IMR-90 (cell line): ENCODE data around the gene MAGEB2. TPM values are rescaled to one million over a fixed set of nuclear protein-coding genes. Genes with fewer than 3 reads are reported as not detected.

Source experiments
- ATAC-seq: fragments of 200-7000 bp; cut with Tn5 transposase; 2 replicates; pipeline ENCODE4 v1.9.1; 2020; ENCODE audit warnings: low read depth, mild to moderate bottlenecking, moderate library complexity
- BruUV-seq: library from RNA; stranded (reverse); fragments of 400-500 nt; replicated peaks from 2 replicates; lab custom pipeline; 2021; lab: Mats Ljungman, UMichigan
- CTCF ChIA-PET: fragments of 300-600 bp; formaldehyde crosslinking; extraction: SDS; loops from one replicate; lab custom pipeline; 2021; ENCODE audit warnings: antibody characterized with exemption; lab: Yijun Ruan, JAX
- POLR2A ChIA-PET: fragments of 300-600 bp; sonication (Branson Sonifier 250); formaldehyde crosslinking; loops from one replicate; lab custom pipeline; 2022; ENCODE audit warnings: antibody characterized with exemption; ENCODE audit not compliant: unreplicated experiment; lab: Charles Lee
- DNase-seq: peaks from one replicate; pipeline ENCODE4 v3.0.0; 2013
- H2AFZ ChIP-seq: replicated peaks from 2 replicates; pipeline ENCODE3; 2013; ENCODE audit warnings: low read length, mild to moderate bottlenecking; ENCODE audit not compliant: poor library complexity
- H2AK5ac ChIP-seq: 2 replicates; pipeline ENCODE4 v1.6.1; 2013; ENCODE audit warnings: low read depth, low read length, inconsistent platforms
- H2AK9ac ChIP-seq: replicated peaks from 2 replicates; pipeline ENCODE3; 2013; ENCODE audit warnings: mild to moderate bottlenecking, low read depth, low read length, moderate library complexity; ENCODE audit not compliant: poor library complexity
- H2BK120ac ChIP-seq: 2 replicates; pipeline ENCODE4 v1.6.1; 2013; ENCODE audit warnings: low read depth, low read length, inconsistent platforms
- H2BK15ac ChIP-seq: 3 replicates; pipeline ENCODE4 v1.6.1; 2013; ENCODE audit warnings: low read depth, low read length, inconsistent platforms
- H2BK20ac ChIP-seq: 2 replicates; pipeline ENCODE4 v1.6.1; 2013; ENCODE audit warnings: low read depth, mild to moderate bottlenecking, inconsistent platforms, low read length, moderate library complexity
- H2BK5ac ChIP-seq: 2 replicates; pipeline ENCODE4 v1.6.1; 2013; ENCODE audit warnings: mild to moderate bottlenecking, low read depth, low read length, inconsistent platforms; ENCODE audit not compliant: poor library complexity, severe bottlenecking
- H3K14ac ChIP-seq: replicated peaks from 2 replicates; pipeline ENCODE4 v1.6.1; 2013; ENCODE audit warnings: low read depth, low read length, inconsistent platforms
- H3K18ac ChIP-seq: 2 replicates; pipeline ENCODE4 v1.6.1; 2013; ENCODE audit warnings: low read depth, low read length, control low read depth
- H3K23ac ChIP-seq: 2 replicates; pipeline ENCODE4 v1.6.1; 2013; ENCODE audit warnings: low read depth, low read length, inconsistent platforms
- H3K27ac ChIP-seq: 2 replicates; pipeline ENCODE4 v1.5.1; 2013; ENCODE audit warnings: mild to moderate bottlenecking, control low read depth, low read length; ENCODE audit not compliant: insufficient read depth
- H3K27me3 ChIP-seq: 2 replicates; pipeline ENCODE4 v1.6.1; 2013; ENCODE audit warnings: low read length; ENCODE audit not compliant: control insufficient read depth, insufficient read depth
- H3K36me3 ChIP-seq: 2 replicates; pipeline ENCODE4 v1.6.1; 2013; ENCODE audit warnings: low read length, mixed read lengths; ENCODE audit not compliant: control insufficient read depth, insufficient read depth
- H3K4ac ChIP-seq: 2 replicates; pipeline ENCODE4 v1.6.1; 2013; ENCODE audit warnings: low read depth, low read length, inconsistent platforms
- H3K4me1 ChIP-seq: 2 replicates; pipeline ENCODE4 v1.6.1; 2013; ENCODE audit warnings: low read length, mixed read lengths; ENCODE audit not compliant: control insufficient read depth, insufficient read depth
- H3K4me2 ChIP-seq: 2 replicates; pipeline ENCODE4 v1.6.1; 2013; ENCODE audit warnings: low read depth, mild to moderate bottlenecking, control low read depth, low read length, moderate library complexity
- H3K4me3 ChIP-seq: 2 replicates; pipeline ENCODE4 v1.5.1; 2013; ENCODE audit warnings: low read depth, mild to moderate bottlenecking, control low read depth, low read length, moderate library complexity; ENCODE audit not compliant: insufficient read depth
- H3K56ac ChIP-seq: 2 replicates; pipeline ENCODE4 v1.6.1; 2013; ENCODE audit warnings: low read length, inconsistent platforms; ENCODE audit not compliant: insufficient read depth; ENCODE audit errors: extremely low read depth
- H3K79me1 ChIP-seq, 2 experiments: 2 replicates each; pipeline ENCODE4 v1.6.1; 2013; ENCODE audit warnings: low read length in 2 of 2, inconsistent platforms in 1 of 2, low read depth in 1 of 2
- H3K9ac ChIP-seq: 2 replicates; pipeline ENCODE4 v1.6.1; 2013; ENCODE audit warnings: low read depth, low read length, control low read depth
- H3K9me1 ChIP-seq: 2 replicates; pipeline ENCODE4 v1.6.1; 2013; ENCODE audit warnings: low read length, inconsistent platforms; ENCODE audit not compliant: insufficient read depth
- H3K9me3 ChIP-seq: 2 replicates; pipeline ENCODE4 v1.6.1; 2013; ENCODE audit warnings: low read length; ENCODE audit not compliant: control insufficient read depth, insufficient read depth
- H4K20me1 ChIP-seq: 2 replicates; pipeline ENCODE4 v1.6.1; 2013; ENCODE audit warnings: low read length, inconsistent platforms; ENCODE audit not compliant: insufficient read depth
- H4K5ac ChIP-seq: 2 replicates; pipeline ENCODE4 v1.6.1; 2013; ENCODE audit warnings: mild to moderate bottlenecking, low read depth, low read length, control low read depth
- H4K8ac ChIP-seq, 2 experiments: 2 replicates each; pipeline ENCODE4 v1.6.1; 2013; ENCODE audit warnings: low read depth in 2 of 2, low read length in 2 of 2, control low read depth in 1 of 2, inconsistent platforms in 1 of 2
- H4K91ac ChIP-seq: 2 replicates; pipeline ENCODE4 v1.6.1; 2013; ENCODE audit warnings: low read depth, low read length, inconsistent platforms; ENCODE audit not compliant: insufficient read depth
- CEBPB ChIP-seq: IDR thresholded peaks from 2 replicates; pipeline ENCODE4 v1.6.1; 2012; ENCODE audit warnings: low read depth, low read length, improper control_type of control experiment
- MAFK ChIP-seq: IDR thresholded peaks from 2 replicates; pipeline ENCODE4 v1.6.1; 2012; ENCODE audit warnings: low read depth, low read length, improper control_type of control experiment
- dilution Hi-C: fragments of 300-500 bp; cut with HindIII; formaldehyde crosslinking; loops from one replicate; pipeline ENCODE4 v1.14.3; 2018; ENCODE audit warnings: low sequenced_read_pairs; ENCODE audit not compliant: unreplicated experiment
- in situ Hi-C: fragments of 300-500 bp; cut with MboI; formaldehyde crosslinking; loops from 3 replicates; pipeline ENCODE4 v1.14.3; 2019; ENCODE audit warnings: low sequenced_read_pairs, inconsistent platforms, mixed read lengths
- intact Hi-C: fragments of 100-400 bp; cut with micrococcal nuclease; formaldehyde crosslinking; loops from 2 replicates; pipeline ENCODE4 v1.10.0; 2022
- polyA plus RNA-seq, 3 experiments: library from polyadenylated mRNA; depleted of rRNA; stranded (reverse); fragments of >200 nt; gene quantifications; 2 replicates each; pipeline ENCODE4 v1.2.3, GENCODE V29; 2012; ENCODE audit warnings: low replicate concordance in 1 of 3
- total RNA-seq: library from RNA; depleted of rRNA; stranded (reverse); fragments of >200 nt; gene quantifications from 2 replicates; pipeline ENCODE4 v1.2.3, GENCODE V29; 2012

MAGEB2 gene
- total and polyA plus RNA-seq, 2 of the 4 experiments (the other 2 are of a cell fraction), result not detected

DNA sequence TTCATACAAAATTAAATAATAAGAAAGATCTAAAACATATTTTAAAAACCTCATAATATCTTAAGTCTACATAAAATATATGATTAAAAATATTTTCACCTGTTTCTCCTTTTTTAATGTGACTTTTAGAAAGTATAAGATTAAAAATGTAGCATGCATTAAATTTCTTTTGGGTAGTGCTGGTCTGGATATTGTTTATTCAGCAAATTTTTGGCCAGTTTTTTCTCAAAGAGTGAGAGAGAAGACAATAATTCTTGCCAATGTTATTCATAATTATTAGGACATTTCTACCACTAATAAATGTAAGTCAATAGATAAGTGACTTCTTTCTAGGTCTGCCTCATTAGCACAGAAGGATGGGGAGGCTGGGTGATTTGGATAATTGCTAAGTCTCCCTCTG is 45.6 kb downstream of the MAGEB2 start:
- intact Hi-C loops (no loop called here), in situ Hi-C loops (no loop called here), dilution Hi-C loops (no loop called here)
- Histone ChIP-seq H2AK5ac (no peak overlapping the region), H3K23ac (no peak overlapping the region), H4K5ac (no peak overlapping the region), H2BK5ac (no peak overlapping the region), H2BK20ac (no peak overlapping the region), H3K4me2 (no peak overlapping the region), H3K4me3 (no peak overlapping the region), H3K18ac (no peak overlapping the region), H2AFZ (no peak overlapping the region), H3K9me3 (no peaks in the 10 kb centered on the region), H3K27me3 (peaks cover 5% of the 10 kb centered on the region), H3K27ac (no peak overlapping the region), H3K4me1 (no peaks in the 10 kb centered on the region), H3K9ac (no peak overlapping the region), H4K8ac (no peak overlapping the region), H2AK9ac (no peak overlapping the region), H4K20me1 (no peaks in the 10 kb centered on the region), H2BK120ac (no peak overlapping the region), H2BK15ac (no peak overlapping the region), H3K36me3 (no peaks in the 10 kb centered on the region), H3K4ac (no peak overlapping the region), H3K56ac (no peak overlapping the region), H3K14ac (no peak overlapping the region), H3K9me1 (no peaks in the 10 kb centered on the region), H4K91ac (no peak overlapping the region), H3K79me1 (no peaks in the 10 kb centered on the region)
- ChIA-PET POLR2A (no interaction called here), CTCF (interaction anchor here (0.7 kb wide), 1 partner anchor 139 kb away, joined by 3 read pairs; no protein-coding TSS in a partner anchor)
- ATAC-seq, result no peak
- no TSS peak for BruUV-seq
- TF ChIP-seq CEBPB (no peak), MAFK (peak; percentile 62; the same call in 1 of the 2 replicates)
- no peak for DNase-seq
